D721Med (cell line): Measurements from ENCODE around the gene COX4I1.

Experiments used
- DNase-seq: peaks from one replicate; pipeline ENCODE4 v3.0.0; 2011; ENCODE audit warnings: low spot score; ENCODE audit not compliant: insufficient read length
- FAIRE-seq: peaks from 2 replicates; lab custom pipeline; 2011; peaks lifted over from hg19 to GRCh38; lab: Jason Lieb, UNC
- CTCF ChIP-seq: IDR thresholded peaks from 2 replicates; pipeline ENCODE4 v1.5.1; 2012; ENCODE audit warnings: mild to moderate bottlenecking, control low read depth; ENCODE audit not compliant: insufficient read depth; ENCODE audit errors: missing control alignments

COX4I1 gene

GRCh38 chr16:85853547-85854545 is 54.4 kb downstream of the COX4I1 start:
- no peak for TF ChIP-seq CTCF
- DNase-seq (no peak), FAIRE-seq (no peak)

- FAIRE-seq, result no peak
- TF ChIP-seq CTCF, result no peak
Measured at GRCh38 chr16:85854935-85855334, 55.4 kb downstream of the COX4I1 start.

GRCh38 chr16:85856079-85856478 is 56.6 kb downstream of the COX4I1 start:
- FAIRE-seq (no peak), DNase-seq (no peak)

More at GRCh38 chr16:85854935-85855334, 55.4 kb downstream of the COX4I1 start:
- no peak for DNase-seq

GRCh38 chr16:85856585-85856984 is 57.1 kb downstream of the COX4I1 start:
- TF ChIP-seq CTCF, result no peak
- FAIRE-seq, result no peak
- DNase-seq, result no peak

More at GRCh38 chr16:85856079-85856478, 56.6 kb downstream of the COX4I1 start:
- TF ChIP-seq CTCF, result no peak
